Psoas muscle (tissue), 8 donors: Measurements from ENCODE around the gene DYNC1I1. TPM values are rescaled to one million over a fixed set of nuclear protein-coding genes. Genes with fewer than 3 reads are reported as not detected.

Experiments used
- ATAC-seq, 4 donors: fragments of 200-7000 bp; cut with Tn5 transposase; one replicate each; pipeline ENCODE4 v1.9.1; 2020; ENCODE audit warnings: moderate library complexity in 3 of 4, mild to moderate bottlenecking in 2 of 4
- DNase-seq, 2 donors: peaks; one replicate each; pipeline ENCODE4 v3.0.0-alpha.2; 2020
- H3K27ac ChIP-seq: fragments of 200-600 bp; one replicate; pipeline ENCODE4 v1.8.0; 2022
- H3K27me3 ChIP-seq, 3 donors: fragments of 200-600 bp in 1 of 3; one replicate each; pipeline versions ENCODE4 v1.6.1 to v1.8.0; 2013 to 2022; ENCODE audit warnings: low read length in 2 of 3, mild to moderate bottlenecking in 2 of 3, moderate library complexity in 1 of 3; ENCODE audit not compliant: insufficient read depth in 3 of 3
- H3K36me3 ChIP-seq, 2 donors: fragments of 200-600 bp in 1 of 2; one replicate each; pipeline versions ENCODE4 v1.6.1 to v1.8.0; 2013 to 2022; ENCODE audit warnings: low read depth in 1 of 2, mild to moderate bottlenecking in 1 of 2, moderate library complexity in 1 of 2; ENCODE audit not compliant: insufficient read depth in 1 of 2
- H3K4me1 ChIP-seq: fragments of 200-600 bp; one replicate; pipeline ENCODE4 v1.8.0; 2022
- H3K4me3 ChIP-seq: fragments of 200-600 bp; one replicate; pipeline ENCODE4 v1.8.0; 2022; ENCODE audit warnings: mild to moderate bottlenecking
- H3K9me3 ChIP-seq: fragments of 200-600 bp; one replicate; pipeline ENCODE4 v1.8.0; 2022
- CTCF ChIP-seq: fragments of 200-600 bp; IDR thresholded peaks from one replicate; pipeline ENCODE4 v1.8.0; 2022; ENCODE audit warnings: antibody characterized with exemption
- WGBS, 3 donors: extraction: QIAGEN DNeasy Blood & Tissue Kit; methylation state at CpG; one replicate each; pipeline versions ENCODE4 v1.1.6 to v1.1.7; 2013; 5-methylcytosine and 5-hydroxymethylcytosine counted together
- intact Hi-C, 2 donors: fragments of 100-400 bp; cut with DNase I; formaldehyde crosslinking; loops; one replicate each; pipeline versions ENCODE4 v1.11.0 to v1.14.2; 2022
- polyA plus RNA-seq, 3 donors: library from polyadenylated mRNA; stranded (reverse); fragments of 200-250 nt; gene quantifications; one replicate each; pipeline ENCODE4 v1.2.3, GENCODE V29; 2013
- total RNA-seq, 4 donors: library from RNA; stranded (reverse); fragmentation: NEBNext Ultra II Directional in 2 of 4; extraction: Animal tissue kit (Norgen Biotek cat#: 25700) in 2 of 4; gene quantifications; one replicate each; pipeline versions ENCODE4 v1.2.1 to v1.2.4, GENCODE V29; 2021 to 2023
- donor health status: healthy with polysubstance abuse.
- donor health status: DM: no; HTN: no; CAD: no; lungs with moderate emphysema.
- donor health status: Bipolar disorder and iron deficiency.
- donor health status: healthy.
- donor health status: DM: yes; HTN: yes; CAD: no.
- donor health status: DM: no; HTN: no; CAD: no.
- donor health status: DM: no; HTN: no; CAD: no.
- donor health status: DM: yes; HTN: yes; CAD: no.

The DYNC1I1 gene
- total and polyA plus RNA-seq, 7 donors = 3.0 to 28.8 (median 6.9) TPM

DNA sequence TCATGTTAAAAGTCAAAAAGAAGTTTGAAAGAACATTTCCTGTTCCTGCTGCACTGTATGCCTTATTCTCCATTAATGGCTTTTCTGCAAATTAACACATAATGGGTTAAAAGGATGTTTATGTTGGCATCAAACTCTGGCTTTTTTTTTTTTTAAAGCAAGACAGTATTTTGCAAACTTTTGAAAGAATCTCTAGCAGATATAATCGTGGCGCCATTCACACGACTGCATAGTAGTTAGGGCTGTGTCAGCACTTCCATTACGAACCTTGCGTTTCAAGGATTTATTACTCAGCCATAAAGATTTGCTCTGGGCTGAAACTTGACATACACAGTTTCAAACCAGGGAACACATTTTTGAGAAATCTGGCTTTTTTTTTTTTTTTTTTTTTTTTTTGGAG lies 207.8 kb downstream of the DYNC1I1 start:
- 21 to 42% (median 30%) methylated on average over 5 of the region's 5 CpGs for WGBS, 3 donors
- DNase-seq = no peak
- H3K27me3 ChIP-seq = no peaks in the 10 kb centered on the region
- no peaks in the 10 kb centered on the region for H3K4me1 ChIP-seq
- no peak overlapping the region for H3K27ac ChIP-seq
- TF ChIP-seq CTCF = no peak
- H3K4me3 ChIP-seq = no peak overlapping the region
- no peak for ATAC-seq
- intact Hi-C loops = no loop called here
- H3K9me3 ChIP-seq = no peaks in the 10 kb centered on the region
- H3K36me3 ChIP-seq = no peaks in the 10 kb centered on the region

GRCh38 chr7:95980706-95981105 lies 208.4 kb downstream of the DYNC1I1 start:
- H3K4me1 ChIP-seq = no peaks in the 10 kb centered on the region
- intact Hi-C loops = no loop called here
- no peaks in the 10 kb centered on the region for H3K9me3 ChIP-seq
- DNase-seq = no peak
- H3K27me3 ChIP-seq = no peaks in the 10 kb centered on the region
- no peak for TF ChIP-seq CTCF
- ATAC-seq = no peak
- H3K27ac ChIP-seq = no peak overlapping the region
- no peaks in the 10 kb centered on the region for H3K36me3 ChIP-seq
- WGBS, 3 donors = 45 to 64% (median 59%) methylated on average over 1 of the region's 1 CpG
- no peak overlapping the region for H3K4me3 ChIP-seq

- no peak for TF ChIP-seq CTCF
- 56 to 68% (median 56%) methylated on average over 6 of the region's 6 CpGs for WGBS, 3 donors
- no peaks in the 10 kb centered on the region for H3K36me3 ChIP-seq
- no peak overlapping the region for H3K4me3 ChIP-seq
- intact Hi-C loops = no loop called here
- ATAC-seq = no peak
- H3K27ac ChIP-seq = no peak overlapping the region
- no peak for DNase-seq
- no peaks in the 10 kb centered on the region for H3K9me3 ChIP-seq
- H3K27me3 ChIP-seq = no peaks in the 10 kb centered on the region
- H3K4me1 ChIP-seq = no peaks in the 10 kb centered on the region
Measured at GRCh38 chr7:95986178-95986764, 213.9 kb downstream of the DYNC1I1 start.

GRCh38 chr7:95989301-95989700 lies 216.9 kb downstream of the DYNC1I1 start:
- Histone ChIP-seq H3K27me3 (no peaks in the 10 kb centered on the region), H3K9me3 (no peaks in the 10 kb centered on the region), H3K4me3 (no peak overlapping the region), H3K36me3 (no peaks in the 10 kb centered on the region), H3K4me1 (no peaks in the 10 kb centered on the region), H3K27ac (no peak overlapping the region)
- DNase-seq = no peak
- intact Hi-C loops = no loop called here
- no peak for ATAC-seq
- WGBS, 3 donors = 55 to 58% (median 56%) methylated on average over 5 of the region's 5 CpGs
- TF ChIP-seq CTCF = no peak

GRCh38 chr7:95993380-95993779 lies 221.0 kb downstream of the DYNC1I1 start:
- H3K27me3 ChIP-seq = no peaks in the 10 kb centered on the region
- no peak overlapping the region for H3K27ac ChIP-seq
- no peak for TF ChIP-seq CTCF
- intact Hi-C loops = no loop called here
- no peak for ATAC-seq
- no peak for DNase-seq
- no peaks in the 10 kb centered on the region for H3K4me1 ChIP-seq
- H3K4me3 ChIP-seq = no peak overlapping the region
- no peaks in the 10 kb centered on the region for H3K9me3 ChIP-seq
- H3K36me3 ChIP-seq = no peaks in the 10 kb centered on the region
- 70 to 85% (median 82%) methylated on average over 2 of the region's 2 CpGs for WGBS, 3 donors
